Uterus (tissue), 2 donors: ENCODE results near the gene SAMD8.

ENCODE experiments used
- CTCF ChIP-seq, 4 experiments: fragments of 200-600 bp in 2 of 4; fragments of 450-650 bp in 2 of 4; sonication (generic) in 2 of 4; IDR thresholded peaks; one replicate each; pipeline ENCODE4 v1.5.1; 2016 to 2019; ENCODE audit warnings: antibody characterized with exemption in 4 of 4, mild to moderate bottlenecking in 2 of 4, moderate library complexity in 1 of 4
- POLR2A ChIP-seq, 2 donors: fragments of 450-650 bp; IDR thresholded peaks; one replicate each; pipeline ENCODE4 v1.6.1; 2016; ENCODE audit warnings: antibody characterized with exemption in 2 of 2, mild to moderate bottlenecking in 1 of 2, moderate library complexity in 1 of 2

DNA sequence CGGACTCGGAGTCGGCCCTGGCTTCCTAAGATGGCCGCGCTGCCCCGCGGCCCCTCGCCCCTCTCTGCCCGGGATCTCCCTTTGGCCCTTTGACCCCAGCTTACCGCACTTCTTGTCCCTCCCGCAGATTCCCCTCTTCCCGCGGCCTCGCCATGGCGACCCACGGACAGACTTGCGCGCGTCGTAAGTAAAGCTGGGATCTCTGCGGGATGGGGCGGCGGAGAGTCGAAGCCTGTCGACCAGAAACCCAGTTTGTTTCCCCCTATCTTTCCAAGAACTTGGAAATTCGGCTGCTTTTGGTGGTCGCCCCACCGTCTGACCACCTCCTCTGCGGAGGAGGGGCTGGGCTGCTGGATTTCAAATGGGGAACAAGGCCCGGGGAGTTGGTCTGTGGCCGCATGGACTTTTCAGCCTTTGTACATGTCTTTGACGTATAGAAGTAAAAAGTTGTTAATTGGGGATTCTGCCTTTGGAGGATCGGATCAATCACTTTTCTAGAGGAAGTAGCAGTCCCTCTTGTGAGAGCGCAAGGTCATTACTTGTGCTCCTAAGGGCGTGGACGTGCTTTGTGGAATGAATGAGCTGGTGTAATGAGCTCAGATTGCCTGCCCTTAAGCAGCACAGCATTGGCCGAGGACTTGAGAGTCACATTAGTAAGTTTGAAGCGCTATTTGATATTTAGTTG lies 99.7 kb downstream of the SAMD8 start:
- no peak for TF ChIP-seq POLR2A (IDR thresholded peaks at IDR 0.05)
- TF ChIP-seq CTCF (IDR thresholded peaks at IDR 0.05), result no peak
